Activated naive CD8-positive, alpha-beta T cell treated with anti-CD3 and anti-CD28 coated beads, Interleukin-2, amount 10 ng/mL, durations not matched to agents 7 days and 5 days (primary cell): ENCODE measurements around the gene WASL. TPM values are rescaled to one million over a fixed set of nuclear protein-coding genes. Genes with fewer than 3 reads are reported as not detected.

Source experiments
- ATAC-seq: fragments of 150-1000 bp; cut with Tn5 transposase; one replicate; pipeline ENCODE4 v1.10.0; 2021; ENCODE audit warnings: low read depth, moderate library complexity
- POLR2A ChIA-PET: fragments of 350-600 bp; sonication (Branson Sonifier 250); formaldehyde crosslinking; loops from one replicate; lab custom pipeline; 2021; ENCODE audit warnings: antibody characterized with exemption; lab: Charles Lee
- DNase-seq: peaks from one replicate; pipeline ENCODE4 v3.0.0; 2021
- H3K27ac Mint-ChIP-seq: one replicate; pipeline ENCODE4 v1.8.0; 2022; ENCODE audit warnings: mild to moderate bottlenecking, mixed read lengths
- H3K27me3 Mint-ChIP-seq: one replicate; pipeline ENCODE4 v1.8.0; 2022; ENCODE audit warnings: mild to moderate bottlenecking, moderate library complexity, mixed read lengths
- H3K36me3 Mint-ChIP-seq: one replicate; pipeline ENCODE4 v1.8.0; 2021; ENCODE audit warnings: mild to moderate bottlenecking, mixed read lengths
- H3K4me1 Mint-ChIP-seq: one replicate; pipeline ENCODE4 v1.8.0; 2021; ENCODE audit warnings: mixed read lengths
- H3K4me3 Mint-ChIP-seq: one replicate; pipeline ENCODE4 v1.8.0; 2022; ENCODE audit warnings: mild to moderate bottlenecking, moderate library complexity, mixed read lengths
- H3K9me3 Mint-ChIP-seq: one replicate; pipeline ENCODE4 v1.8.0; 2021; ENCODE audit warnings: mixed read lengths
- total RNA-seq, 2 experiments: library from RNA; stranded (reverse); gene quantifications; one replicate each; pipeline ENCODE4 v1.2.3, GENCODE V29; 2021

The WASL gene
- total RNA-seq, 2 experiments from 2014 or later = 11.8 to 12.0 TPM

GRCh38 chr7:123692471-123692877, 56.3 kb downstream of the WASL start:
- H3K36me3 Mint-ChIP-seq = peaks cover 8% of the 10 kb centered on the region
- ATAC-seq = no peak

GRCh38 chr7:123690550-123690949, 58.3 kb downstream of the WASL start:
- no peaks in the 10 kb centered on the region for H3K4me1 Mint-ChIP-seq
- no peaks in the 10 kb centered on the region for H3K27me3 Mint-ChIP-seq
- H3K36me3 Mint-ChIP-seq = peaks cover 7% of the 10 kb centered on the region
- H3K9me3 Mint-ChIP-seq = no peaks in the 10 kb centered on the region
- ATAC-seq (no peak), DNase-seq (no peak)
- POLR2A ChIA-PET = no interaction called here
- no peak overlapping the region for H3K27ac Mint-ChIP-seq
- H3K4me3 Mint-ChIP-seq = no peak overlapping the region

More at GRCh38 chr7:123692471-123692877, 56.3 kb downstream of the WASL start:
- H3K9me3 Mint-ChIP-seq = no peaks in the 10 kb centered on the region
- POLR2A ChIA-PET = interaction anchor here (0.6 kb wide), 1 partner anchor 101 kb away, joined by 3 read pairs; no protein-coding TSS in a partner anchor
- DNase-seq = no peak
- no peak overlapping the region for H3K4me3 Mint-ChIP-seq
- H3K27me3 Mint-ChIP-seq = no peaks in the 10 kb centered on the region
- H3K27ac Mint-ChIP-seq = no peak overlapping the region
- H3K4me1 Mint-ChIP-seq = peaks cover 1% of the 10 kb centered on the region

- DNase-seq (no peak), ATAC-seq (no peak)
- Mint-ChIP-seq H3K36me3 (peaks cover 8% of the 10 kb centered on the region), H3K27ac (no peak overlapping the region), H3K9me3 (no peaks in the 10 kb centered on the region), H3K4me3 (no peak overlapping the region), H3K4me1 (no peaks in the 10 kb centered on the region), H3K27me3 (no peaks in the 10 kb centered on the region)
- POLR2A ChIA-PET = no interaction called here
Measured at GRCh38 chr7:123689250-123689649, 59.6 kb downstream of the WASL start.

GRCh38 chr7:123687727-123688126, 61.1 kb downstream of the WASL start:
- Mint-ChIP-seq H3K4me3 (no peak overlapping the region), H3K27me3 (no peaks in the 10 kb centered on the region), H3K36me3 (peaks cover 10% of the 10 kb centered on the region), H3K9me3 (no peaks in the 10 kb centered on the region), H3K4me1 (no peaks in the 10 kb centered on the region), H3K27ac (no peak overlapping the region)
- ATAC-seq (no peak), DNase-seq (no peak)
- POLR2A ChIA-PET = no interaction called here

- Mint-ChIP-seq H3K4me1 (no peaks in the 10 kb centered on the region), H3K9me3 (no peaks in the 10 kb centered on the region), H3K27me3 (no peaks in the 10 kb centered on the region), H3K27ac (no peak overlapping the region), H3K4me3 (no peak overlapping the region), H3K36me3 (peaks cover 10% of the 10 kb centered on the region)
- no peak for ATAC-seq
- DNase-seq = no peak
- POLR2A ChIA-PET = no interaction called here
Measured at GRCh38 chr7:123687161-123687560, 61.6 kb downstream of the WASL start.

- no peaks in the 10 kb centered on the region for H3K4me1 Mint-ChIP-seq
- ATAC-seq (no peak), DNase-seq (no peak)
Measured at GRCh38 chr7:123682690-123683089, 66.1 kb downstream of the WASL start.

GRCh38 chr7:123681561-123681960, 67.2 kb downstream of the WASL start:
- no peak for DNase-seq
- ATAC-seq = no peak
- H3K4me3 Mint-ChIP-seq = no peak overlapping the region
- POLR2A ChIA-PET = no interaction called here
- no peaks in the 10 kb centered on the region for H3K27me3 Mint-ChIP-seq
- peaks cover 4% of the 10 kb centered on the region for H3K36me3 Mint-ChIP-seq
- H3K4me1 Mint-ChIP-seq = no peaks in the 10 kb centered on the region
- no peaks in the 10 kb centered on the region for H3K9me3 Mint-ChIP-seq
- H3K27ac Mint-ChIP-seq = no peak overlapping the region

More at GRCh38 chr7:123682690-123683089, 66.1 kb downstream of the WASL start:
- POLR2A ChIA-PET = no interaction called here
- Mint-ChIP-seq H3K27ac (no peak overlapping the region), H3K27me3 (no peaks in the 10 kb centered on the region), H3K4me3 (no peak overlapping the region), H3K36me3 (peaks cover 7% of the 10 kb centered on the region), H3K9me3 (no peaks in the 10 kb centered on the region)

GRCh38 chr7:123680580-123680979, 68.2 kb downstream of the WASL start:
- Mint-ChIP-seq H3K27me3 (no peaks in the 10 kb centered on the region), H3K9me3 (no peaks in the 10 kb centered on the region), H3K27ac (no peak overlapping the region), H3K4me1 (no peaks in the 10 kb centered on the region), H3K36me3 (peaks cover 4% of the 10 kb centered on the region), H3K4me3 (no peak overlapping the region)
- no peak for ATAC-seq
- DNase-seq = no peak
- POLR2A ChIA-PET = no interaction called here

- H3K36me3 Mint-ChIP-seq = peaks cover 4% of the 10 kb centered on the region
- no peak overlapping the region for H3K27ac Mint-ChIP-seq
- no peak for ATAC-seq
- no peak for DNase-seq
- no peak overlapping the region for H3K4me3 Mint-ChIP-seq
- no peaks in the 10 kb centered on the region for H3K9me3 Mint-ChIP-seq
- H3K27me3 Mint-ChIP-seq = no peaks in the 10 kb centered on the region
- no peaks in the 10 kb centered on the region for H3K4me1 Mint-ChIP-seq
- POLR2A ChIA-PET = no interaction called here
Measured at GRCh38 chr7:123679614-123680013, 69.2 kb downstream of the WASL start.

GRCh38 chr7:123677061-123677715, 71.6 kb downstream of the WASL start:
- ATAC-seq = no peak
- no peak for DNase-seq
- H3K36me3 Mint-ChIP-seq = peaks cover 1% of the 10 kb centered on the region
- POLR2A ChIA-PET = no interaction called here
- H3K4me1 Mint-ChIP-seq = no peaks in the 10 kb centered on the region
- H3K4me3 Mint-ChIP-seq = no peak overlapping the region
- H3K27me3 Mint-ChIP-seq = no peaks in the 10 kb centered on the region
- no peaks in the 10 kb centered on the region for H3K9me3 Mint-ChIP-seq
- no peak overlapping the region for H3K27ac Mint-ChIP-seq

GRCh38 chr7:123675181-123675473, 73.7 kb downstream of the WASL start:
- DNase-seq (no peak), ATAC-seq (no peak)
- H3K9me3 Mint-ChIP-seq = no peaks in the 10 kb centered on the region
- H3K4me1 Mint-ChIP-seq = no peaks in the 10 kb centered on the region
- H3K27ac Mint-ChIP-seq = no peak overlapping the region
- POLR2A ChIA-PET = no interaction called here
- no peaks in the 10 kb centered on the region for H3K27me3 Mint-ChIP-seq
- H3K36me3 Mint-ChIP-seq = peaks cover 1% of the 10 kb centered on the region
- H3K4me3 Mint-ChIP-seq = no peak overlapping the region

GRCh38 chr7:123674399-123675180, 74.2 kb downstream of the WASL start:
- no peak overlapping the region for H3K4me3 Mint-ChIP-seq
- no peaks in the 10 kb centered on the region for H3K9me3 Mint-ChIP-seq
- POLR2A ChIA-PET = no interaction called here
- no peaks in the 10 kb centered on the region for H3K4me1 Mint-ChIP-seq
- no peak for ATAC-seq
- peaks cover 1% of the 10 kb centered on the region for H3K36me3 Mint-ChIP-seq
- DNase-seq = no peak
- no peak overlapping the region for H3K27ac Mint-ChIP-seq
- H3K27me3 Mint-ChIP-seq = no peaks in the 10 kb centered on the region

- no peak for ATAC-seq
- Mint-ChIP-seq H3K27ac (no peak overlapping the region), H3K9me3 (no peaks in the 10 kb centered on the region), H3K27me3 (no peaks in the 10 kb centered on the region), H3K4me1 (no peaks in the 10 kb centered on the region), H3K36me3 (no peaks in the 10 kb centered on the region), H3K4me3 (no peak overlapping the region)
- POLR2A ChIA-PET = interaction anchor here (0.7 kb wide), 1 partner anchor 95 kb away, joined by 3 read pairs; no protein-coding TSS in a partner anchor
- no peak for DNase-seq
Measured at GRCh38 chr7:123673752-123674398, 74.9 kb downstream of the WASL start.
